T-helper 2 cell treated with Interferon-gamma antibody and Interleukin-4, amounts not matched to agents 5 μg/mL and 100 μg/mL, for 36 hours (primary cell): ENCODE data around the gene RUNX1.
A peak's percentile ranks its signal among the peaks of the same experiment; 100 is the strongest.

Source experiments
- DNase-seq: peaks from one replicate; pipeline ENCODE4 v3.0.0; 2021; ENCODE audit warnings: low spot score
- H3K27ac Mint-ChIP-seq: one replicate; pipeline ENCODE4 v1.8.0; 2021; ENCODE audit warnings: mild to moderate bottlenecking, mixed read lengths
- H3K27me3 Mint-ChIP-seq: one replicate; pipeline ENCODE4 v1.8.0; 2021; ENCODE audit warnings: low read depth, mixed read lengths
- H3K36me3 Mint-ChIP-seq: one replicate; pipeline ENCODE4 v1.8.0; 2021; ENCODE audit warnings: low read depth, mixed read lengths
- H3K4me1 Mint-ChIP-seq: one replicate; pipeline ENCODE4 v1.8.0; 2021; ENCODE audit warnings: low read depth, mixed read lengths
- H3K4me3 Mint-ChIP-seq: one replicate; pipeline ENCODE4 v1.8.0; 2022; ENCODE audit warnings: mild to moderate bottlenecking, moderate library complexity, mixed read lengths
- H3K9me3 Mint-ChIP-seq: one replicate; pipeline ENCODE4 v1.8.0; 2021; ENCODE audit warnings: mixed read lengths

The RUNX1 gene

DNA sequence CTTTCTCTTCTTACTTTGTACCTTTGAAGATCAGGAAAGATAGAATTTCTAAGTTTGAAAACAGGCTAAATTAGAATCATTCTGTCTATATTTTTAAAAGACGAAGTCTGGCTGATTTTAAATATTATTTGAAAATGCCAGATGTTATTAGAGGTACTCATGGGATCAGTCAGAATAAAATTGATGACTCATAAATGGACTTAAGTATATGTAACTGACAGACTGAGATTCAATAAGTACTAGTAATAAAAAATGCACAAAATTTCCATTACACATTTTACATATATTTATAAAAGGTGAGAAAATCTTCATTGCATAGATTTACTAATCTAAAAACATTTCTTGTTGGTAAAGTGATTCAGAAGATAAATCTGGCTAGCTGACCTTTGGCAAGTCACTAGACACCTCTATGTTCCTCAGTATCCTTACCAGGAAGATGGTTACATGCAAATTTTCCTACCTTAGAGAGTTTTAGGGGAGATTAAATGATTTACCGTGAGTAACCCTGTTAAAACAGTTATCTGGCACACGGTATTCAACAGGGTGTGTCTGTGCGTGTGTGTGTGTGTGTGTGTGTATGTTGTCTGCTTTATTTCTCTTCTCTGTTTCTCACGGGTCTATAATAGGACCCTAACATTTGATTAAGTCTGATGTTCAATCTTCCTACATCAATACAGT, 189.0 kb downstream of the RUNX1 start:
- H3K27me3 Mint-ChIP-seq = no peaks in the 10 kb centered on the region
- DNase-seq = no peak
- peaks cover 45% of the 10 kb centered on the region for H3K4me1 Mint-ChIP-seq
- H3K4me3 Mint-ChIP-seq = no peak overlapping the region
- peak overlapping the region; percentile 34 for H3K27ac Mint-ChIP-seq
- H3K36me3 Mint-ChIP-seq = peaks cover 83% of the 10 kb centered on the region
- no peaks in the 10 kb centered on the region for H3K9me3 Mint-ChIP-seq

DNA sequence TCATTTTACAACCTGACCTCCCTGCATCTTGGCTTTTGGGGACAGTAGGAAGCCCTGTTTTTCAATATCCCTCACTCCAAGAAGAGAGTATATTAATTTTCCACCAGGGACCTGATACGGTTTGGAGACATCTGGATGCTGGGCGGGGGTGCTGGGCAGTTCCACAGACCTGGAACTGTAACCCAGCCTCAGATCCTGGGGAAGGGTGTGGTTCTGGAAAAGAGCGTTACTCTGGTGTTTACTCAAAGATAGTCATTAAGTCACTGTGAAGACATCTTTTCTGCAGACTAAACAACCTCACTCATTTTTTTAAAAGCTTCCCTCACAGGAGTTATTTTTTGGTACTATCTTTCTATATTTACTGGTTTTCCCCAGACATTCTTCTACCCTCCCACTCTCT, 190.5 kb downstream of the RUNX1 start:
- no peak overlapping the region for H3K4me3 Mint-ChIP-seq
- H3K9me3 Mint-ChIP-seq = no peaks in the 10 kb centered on the region
- peak overlapping the region; percentile 21 for H3K27ac Mint-ChIP-seq
- H3K27me3 Mint-ChIP-seq = no peaks in the 10 kb centered on the region
- DNase-seq = no peak
- H3K36me3 Mint-ChIP-seq = peaks cover 78% of the 10 kb centered on the region
- H3K4me1 Mint-ChIP-seq = peaks cover 38% of the 10 kb centered on the region

DNA sequence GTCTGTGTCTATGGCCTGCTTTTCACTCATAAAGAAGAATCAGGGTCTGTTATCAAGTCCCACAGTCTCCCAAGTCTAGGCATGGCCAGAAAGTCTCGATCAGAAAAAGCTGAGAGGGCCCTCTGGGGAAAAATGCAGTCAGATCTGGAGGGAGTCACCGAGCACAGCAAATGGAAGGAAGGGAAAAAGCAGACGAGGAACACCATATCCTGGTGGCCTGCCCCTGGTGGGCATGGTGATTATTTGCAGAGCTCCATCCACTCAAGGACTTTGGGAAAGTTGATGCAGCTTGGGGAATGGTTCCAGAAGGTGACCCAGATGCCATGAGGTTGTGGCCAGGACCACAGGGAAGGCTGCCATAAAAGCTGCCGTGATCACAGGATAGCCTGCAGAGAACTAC, 191.2 kb downstream of the RUNX1 start:
- DNase-seq = no peak
- no peak overlapping the region for H3K4me3 Mint-ChIP-seq
- peaks cover 77% of the 10 kb centered on the region for H3K36me3 Mint-ChIP-seq
- H3K27me3 Mint-ChIP-seq = no peaks in the 10 kb centered on the region
- H3K27ac Mint-ChIP-seq = peak overlapping the region; percentile 41
- peaks cover 38% of the 10 kb centered on the region for H3K4me1 Mint-ChIP-seq
- no peaks in the 10 kb centered on the region for H3K9me3 Mint-ChIP-seq

DNA sequence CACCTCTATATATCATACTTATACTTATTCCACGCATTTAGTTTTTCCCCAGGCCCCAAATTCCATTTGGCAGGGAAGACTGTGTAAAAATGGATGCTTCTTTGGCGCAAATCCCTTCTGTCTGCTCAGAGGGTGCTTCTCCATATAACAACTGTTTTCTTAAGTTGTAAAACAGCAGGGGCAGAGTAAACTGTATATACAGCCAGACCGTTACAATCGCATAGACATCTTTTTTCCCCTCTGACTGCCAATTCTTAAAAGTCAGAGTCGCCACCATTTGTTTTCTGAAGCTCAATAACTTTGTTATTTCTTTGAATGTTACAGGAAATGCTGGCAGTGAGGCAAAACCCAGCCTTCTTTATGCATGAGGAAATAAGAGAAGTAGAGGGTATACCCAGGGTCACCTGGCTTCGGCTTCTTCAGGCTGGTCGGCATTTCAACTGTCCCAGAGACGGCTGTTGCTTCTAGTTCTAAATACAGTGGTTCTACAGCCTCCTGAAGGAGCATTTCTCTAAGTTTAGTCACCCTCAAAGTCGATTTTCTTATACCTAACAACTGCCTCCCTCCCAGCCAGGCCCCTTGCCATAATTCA, 191.9 kb downstream of the RUNX1 start:
- Mint-ChIP-seq H3K36me3 (peaks cover 77% of the 10 kb centered on the region), H3K4me1 (peaks cover 38% of the 10 kb centered on the region), H3K27me3 (no peaks in the 10 kb centered on the region), H3K27ac (peak overlapping the region; percentile 41), H3K9me3 (no peaks in the 10 kb centered on the region), H3K4me3 (no peak overlapping the region)
- no peak for DNase-seq

- Mint-ChIP-seq H3K36me3 (peaks cover 61% of the 10 kb centered on the region), H3K27ac (no peak overlapping the region), H3K4me3 (no peak overlapping the region), H3K27me3 (no peaks in the 10 kb centered on the region), H3K4me1 (peaks cover 25% of the 10 kb centered on the region), H3K9me3 (no peaks in the 10 kb centered on the region)
- no peak for DNase-seq
Observed at GRCh38 chr21:34852448-34852847, 196.7 kb downstream of the RUNX1 start.

DNA sequence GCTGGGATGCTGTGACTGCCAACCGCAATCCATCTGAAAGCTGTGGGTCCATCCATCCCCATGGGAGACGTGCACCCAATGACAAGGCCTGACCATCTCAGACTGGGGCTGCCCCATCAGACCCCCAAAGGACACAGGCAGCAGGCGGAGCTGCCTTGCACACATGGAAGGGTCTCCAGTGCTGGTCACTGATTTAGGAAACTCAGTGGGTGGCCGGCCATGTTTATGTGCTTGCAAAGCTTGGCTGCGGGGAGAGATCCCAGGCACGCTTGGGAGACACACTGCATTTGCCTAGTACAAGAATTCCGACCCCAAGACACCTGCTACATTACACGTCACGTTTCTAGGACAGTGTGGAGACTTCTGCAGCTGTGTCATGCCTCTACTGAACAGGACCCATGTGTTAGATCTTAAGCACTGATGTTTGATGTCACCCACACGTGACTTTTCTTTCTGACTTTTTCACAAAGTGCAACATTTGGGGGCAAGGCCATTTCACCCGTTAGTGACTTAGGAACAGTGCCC, 198.9 kb downstream of the RUNX1 start:
- peaks cover 45% of the 10 kb centered on the region for H3K4me1 Mint-ChIP-seq
- H3K27me3 Mint-ChIP-seq = no peaks in the 10 kb centered on the region
- DNase-seq = no peak
- H3K4me3 Mint-ChIP-seq = no peak overlapping the region
- no peaks in the 10 kb centered on the region for H3K9me3 Mint-ChIP-seq
- peaks cover 61% of the 10 kb centered on the region for H3K36me3 Mint-ChIP-seq
- H3K27ac Mint-ChIP-seq = no peak overlapping the region

DNA sequence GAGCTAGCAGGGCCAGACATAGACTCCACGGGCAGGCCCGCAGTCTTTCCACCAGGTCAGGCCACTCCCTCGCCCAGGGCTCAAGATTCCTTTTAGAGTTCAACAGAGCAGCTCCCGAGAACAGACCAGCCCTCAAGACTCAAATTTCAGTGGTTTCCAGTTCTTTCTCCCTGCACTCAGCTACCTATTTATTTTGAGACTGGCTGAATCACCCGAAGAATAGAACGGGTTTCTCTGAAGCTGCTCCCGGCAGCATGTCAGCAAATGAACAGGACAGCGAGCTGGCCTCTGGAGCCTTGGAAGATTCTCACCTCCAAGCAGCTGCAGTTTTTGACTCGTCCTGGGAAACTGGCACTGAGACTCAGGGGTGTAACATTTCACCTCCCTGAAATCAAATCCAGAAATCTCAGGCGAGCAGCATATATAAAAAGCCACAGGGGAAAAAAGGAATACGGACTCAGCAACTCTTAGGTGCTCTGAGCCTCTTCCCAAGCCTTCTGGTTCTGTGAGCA, 202.4 kb downstream of the RUNX1 start:
- peak overlapping the region; percentile 42 for H3K27ac Mint-ChIP-seq
- peaks cover 59% of the 10 kb centered on the region for H3K36me3 Mint-ChIP-seq
- no peak for DNase-seq
- no peaks in the 10 kb centered on the region for H3K27me3 Mint-ChIP-seq
- H3K4me1 Mint-ChIP-seq = peaks cover 48% of the 10 kb centered on the region
- peak overlapping the region; percentile 77 for H3K4me3 Mint-ChIP-seq
- H3K9me3 Mint-ChIP-seq = no peaks in the 10 kb centered on the region

DNA sequence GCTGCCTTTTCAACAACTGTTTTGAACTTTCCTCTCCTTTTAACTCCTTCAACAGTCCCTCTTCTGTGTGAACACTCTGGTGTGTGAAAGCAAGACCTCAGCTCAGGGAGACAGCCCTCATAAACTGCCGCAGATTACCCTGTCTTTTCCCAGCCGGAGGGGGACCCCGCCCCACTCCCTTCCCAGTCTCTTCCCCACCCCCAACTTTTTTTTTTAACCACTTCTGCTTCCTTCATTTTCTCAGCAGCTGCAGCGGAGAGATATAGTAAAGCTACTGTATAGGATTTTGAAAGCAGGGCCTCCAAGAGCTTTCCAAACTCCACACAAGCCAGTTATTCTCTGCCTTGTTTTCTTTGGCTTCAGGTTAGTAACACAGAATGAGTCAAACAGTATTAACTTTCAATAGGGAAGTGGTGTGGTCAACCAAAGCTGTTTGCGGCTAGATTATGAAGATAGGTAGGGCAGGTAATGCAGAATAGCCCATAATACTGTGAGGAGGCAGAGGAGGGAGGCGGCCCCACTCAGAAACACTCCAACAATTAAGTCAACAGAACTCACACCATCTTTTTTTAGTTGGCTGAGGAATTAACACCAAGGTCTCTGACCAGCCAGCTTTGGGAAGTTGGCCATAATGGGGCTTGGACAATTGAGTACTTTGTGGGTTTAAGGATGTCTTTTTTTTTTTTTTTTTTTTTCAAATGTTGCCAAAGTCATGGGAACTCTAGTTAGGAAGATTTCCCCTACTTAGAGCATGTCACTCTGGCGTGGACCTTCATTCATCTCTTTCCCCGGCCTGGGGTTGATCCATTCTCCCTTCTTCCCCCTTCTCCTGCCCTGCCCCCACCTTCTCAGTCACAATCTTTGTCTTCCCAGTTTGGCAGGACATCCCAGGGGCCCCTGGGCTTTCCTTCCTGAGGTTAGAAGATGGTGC, 203.3 kb downstream of the RUNX1 start:
- no peaks in the 10 kb centered on the region for H3K9me3 Mint-ChIP-seq
- peak overlapping the region; percentile 42 for H3K27ac Mint-ChIP-seq
- H3K36me3 Mint-ChIP-seq = peaks cover 53% of the 10 kb centered on the region

DNA sequence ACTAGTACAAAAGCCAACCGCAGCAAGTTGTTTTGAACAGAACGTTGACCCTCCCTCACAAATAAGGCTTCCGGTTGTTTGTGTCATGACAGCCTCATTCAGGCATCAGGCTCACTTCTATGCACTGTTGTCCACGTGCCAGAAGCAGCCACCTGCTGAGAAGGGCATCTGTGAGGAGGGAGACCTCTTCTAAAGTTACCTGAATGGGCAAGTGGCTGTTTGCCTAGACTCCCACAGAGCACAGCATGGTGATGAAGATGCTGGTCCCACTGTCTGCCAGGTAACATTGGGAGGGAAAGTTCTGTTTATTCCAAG, 204.2 kb downstream of the RUNX1 start:
- H3K9me3 Mint-ChIP-seq = no peaks in the 10 kb centered on the region
- peaks cover 50% of the 10 kb centered on the region for H3K4me1 Mint-ChIP-seq
- no peak for DNase-seq
- H3K27me3 Mint-ChIP-seq = no peaks in the 10 kb centered on the region
- peak overlapping the region; percentile 32 for H3K27ac Mint-ChIP-seq
- H3K4me3 Mint-ChIP-seq = peak overlapping the region; percentile 53
- peaks cover 57% of the 10 kb centered on the region for H3K36me3 Mint-ChIP-seq

More for the DNA sequence above, 203.3 kb downstream of the RUNX1 start:
- peak; percentile 74 for DNase-seq
- H3K4me1 Mint-ChIP-seq = peaks cover 45% of the 10 kb centered on the region
- H3K27me3 Mint-ChIP-seq = no peaks in the 10 kb centered on the region
- peak overlapping the region; percentile 77 for H3K4me3 Mint-ChIP-seq

GRCh38 chr21:34844013-34844923, 204.8 kb downstream of the RUNX1 start:
- H3K36me3 Mint-ChIP-seq = peaks cover 60% of the 10 kb centered on the region
- H3K4me1 Mint-ChIP-seq = peaks cover 56% of the 10 kb centered on the region
- no peaks in the 10 kb centered on the region for H3K27me3 Mint-ChIP-seq

DNA sequence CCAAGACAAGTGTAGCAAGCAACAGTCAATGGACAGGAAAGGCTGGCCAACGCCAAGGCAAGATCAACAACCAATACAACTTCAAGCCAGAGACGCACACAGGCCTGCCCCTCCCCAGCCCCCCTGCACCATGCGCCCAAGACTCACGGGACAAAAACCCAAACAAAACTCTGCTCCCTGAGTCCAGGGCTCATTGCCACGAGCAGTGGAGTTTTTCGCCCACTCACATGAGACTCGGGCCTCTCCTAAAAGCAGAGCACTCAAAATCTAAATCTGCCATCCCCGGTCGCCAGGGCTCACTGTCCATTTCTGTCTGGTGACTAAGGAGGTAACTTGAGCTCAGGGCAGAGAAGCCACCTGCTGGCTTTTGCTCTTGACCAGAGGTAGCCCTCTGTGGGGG, 205.5 kb downstream of the RUNX1 start:
- Mint-ChIP-seq H3K27me3 (no peaks in the 10 kb centered on the region), H3K4me3 (no peak overlapping the region), H3K27ac (no peak overlapping the region), H3K9me3 (no peaks in the 10 kb centered on the region), H3K4me1 (peaks cover 61% of the 10 kb centered on the region), H3K36me3 (peaks cover 64% of the 10 kb centered on the region)
- DNase-seq = no peak

More at GRCh38 chr21:34844013-34844923, 204.8 kb downstream of the RUNX1 start:
- no peak for DNase-seq
- H3K9me3 Mint-ChIP-seq = no peaks in the 10 kb centered on the region
- peak overlapping the region; percentile 7 for H3K4me3 Mint-ChIP-seq
- peak overlapping the region; percentile 32 for H3K27ac Mint-ChIP-seq

- H3K27ac Mint-ChIP-seq = no peak overlapping the region
Observed at GRCh38 chr21:34841154-34841553, 207.9 kb downstream of the RUNX1 start.

GRCh38 chr21:34840693-34841092, 208.4 kb downstream of the RUNX1 start:
- Mint-ChIP-seq H3K4me1 (peaks cover 59% of the 10 kb centered on the region), H3K9me3 (no peaks in the 10 kb centered on the region), H3K4me3 (no peak overlapping the region), H3K36me3 (peaks cover 70% of the 10 kb centered on the region), H3K27me3 (no peaks in the 10 kb centered on the region), H3K27ac (peak overlapping the region; percentile 4)
- DNase-seq = no peak

More at GRCh38 chr21:34841154-34841553, 207.9 kb downstream of the RUNX1 start:
- Mint-ChIP-seq H3K36me3 (peaks cover 70% of the 10 kb centered on the region), H3K4me3 (no peak overlapping the region), H3K4me1 (peaks cover 63% of the 10 kb centered on the region), H3K9me3 (no peaks in the 10 kb centered on the region), H3K27me3 (no peaks in the 10 kb centered on the region)
- no peak for DNase-seq
